ENCODE measurements around the gene FASTKD3. TPM values are rescaled to one million over a fixed set of nuclear protein-coding genes. Genes with fewer than 3 reads are reported as not detected.

Gene FASTKD3
- total RNA-seq, 2 donors from 2014 or later: 4.6 TPM

- peaks cover 68% of the 10 kb centered on the region for H3K36me3 ChIP-seq
- TF ChIP-seq, protein P1, sequence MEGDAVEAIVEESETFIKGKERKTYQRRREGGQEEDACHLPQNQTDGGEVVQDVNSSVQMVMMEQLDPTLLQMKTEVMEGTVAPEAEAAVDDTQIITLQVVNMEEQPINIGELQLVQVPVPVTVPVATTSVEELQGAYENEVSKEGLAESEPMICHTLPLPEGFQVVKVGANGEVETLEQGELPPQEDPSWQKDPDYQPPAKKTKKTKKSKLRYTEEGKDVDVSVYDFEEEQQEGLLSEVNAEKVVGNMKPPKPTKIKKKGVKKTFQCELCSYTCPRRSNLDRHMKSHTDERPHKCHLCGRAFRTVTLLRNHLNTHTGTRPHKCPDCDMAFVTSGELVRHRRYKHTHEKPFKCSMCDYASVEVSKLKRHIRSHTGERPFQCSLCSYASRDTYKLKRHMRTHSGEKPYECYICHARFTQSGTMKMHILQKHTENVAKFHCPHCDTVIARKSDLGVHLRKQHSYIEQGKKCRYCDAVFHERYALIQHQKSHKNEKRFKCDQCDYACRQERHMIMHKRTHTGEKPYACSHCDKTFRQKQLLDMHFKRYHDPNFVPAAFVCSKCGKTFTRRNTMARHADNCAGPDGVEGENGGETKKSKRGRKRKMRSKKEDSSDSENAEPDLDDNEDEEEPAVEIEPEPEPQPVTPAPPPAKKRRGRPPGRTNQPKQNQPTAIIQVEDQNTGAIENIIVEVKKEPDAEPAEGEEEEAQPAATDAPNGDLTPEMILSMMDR (IDR thresholded peaks at IDR 0.05): no peak
- no peaks in the 10 kb centered on the region for H3K27me3 ChIP-seq
- H3K4me3 ChIP-seq: no peak overlapping the region
- H3K4me1 ChIP-seq: peaks cover 0 to 4% of the 10 kb centered on the region in 2 donors
- no peaks in the 10 kb centered on the region for H3K9me3 ChIP-seq
- no peak overlapping the region for H3K27ac ChIP-seq
- DNase-seq (ENCODE audit: low spot score): no peak
Observed at GRCh38 chr5:7877851-7878250, 9.0 kb upstream of the FASTKD3 start.

DNA sequence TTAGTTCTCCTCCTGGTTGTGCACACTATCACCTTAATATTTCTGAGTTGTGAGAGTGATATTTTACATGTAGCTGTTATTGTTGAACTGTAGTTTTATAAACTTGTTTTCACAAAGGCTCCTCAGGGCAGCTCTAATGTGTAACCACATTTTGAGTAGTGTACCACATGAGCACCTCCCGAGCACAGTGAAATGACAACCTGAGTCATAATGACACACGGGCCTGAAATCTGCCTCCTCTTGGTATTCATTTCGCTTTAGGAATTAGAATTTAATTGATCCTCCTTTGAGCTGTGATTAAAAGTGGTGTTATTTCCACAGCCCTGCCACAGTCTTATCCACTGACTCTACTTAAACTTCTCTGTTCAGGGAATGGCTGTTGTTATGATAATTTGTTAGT lies 8.0 kb upstream of the FASTKD3 start:
- no peak overlapping the region for H3K4me3 ChIP-seq
- peaks cover 59% of the 10 kb centered on the region for H3K36me3 ChIP-seq
- TF ChIP-seq, protein P1 (IDR thresholded peaks at IDR 0.05): no peak
- no peaks in the 10 kb centered on the region for H3K9me3 ChIP-seq
- H3K4me1 ChIP-seq: peaks cover 0 to 5% of the 10 kb centered on the region in 2 donors
- no peak for DNase-seq (ENCODE audit: low spot score)
- no peak overlapping the region for H3K27ac ChIP-seq
- no peaks in the 10 kb centered on the region for H3K27me3 ChIP-seq

DNA sequence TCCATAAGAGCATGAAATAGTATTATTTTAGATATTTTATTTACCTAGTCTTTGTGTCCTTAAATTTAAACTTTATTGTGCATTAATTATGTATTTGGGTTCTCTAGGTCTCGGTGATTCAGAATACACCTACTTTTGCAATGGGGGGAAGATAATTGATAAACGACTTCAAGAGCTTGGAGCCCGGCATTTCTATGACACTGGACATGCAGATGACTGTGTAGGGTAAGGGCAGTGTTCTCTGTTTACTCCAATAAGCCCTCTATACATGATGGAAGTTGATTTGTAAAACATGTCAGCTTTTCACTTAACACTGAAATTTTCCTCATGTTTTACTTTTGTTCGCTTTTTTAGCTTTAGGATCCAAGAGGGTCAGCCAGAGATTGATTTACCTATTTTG lies 6.3 kb upstream of the FASTKD3 start:
- H3K4me3 ChIP-seq: no peak overlapping the region
- peaks cover 47% of the 10 kb centered on the region for H3K36me3 ChIP-seq
- no peaks in the 10 kb centered on the region for H3K27me3 ChIP-seq
- no peak overlapping the region for H3K27ac ChIP-seq
- TF ChIP-seq, protein P1 (IDR thresholded peaks at IDR 0.05): no peak
- no peaks in the 10 kb centered on the region for H3K9me3 ChIP-seq
- H3K4me1 ChIP-seq: peaks cover 0 to 18% of the 10 kb centered on the region in 2 donors
- DNase-seq (ENCODE audit: low spot score): no peak

GRCh38 chr5:7874639-7875038 lies 5.8 kb upstream of the FASTKD3 start:
- no peak overlapping the region for H3K4me3 ChIP-seq
- TF ChIP-seq, protein P1 (IDR thresholded peaks at IDR 0.05): no peak
- H3K9me3 ChIP-seq: no peaks in the 10 kb centered on the region
- no peak overlapping the region for H3K27ac ChIP-seq
- DNase-seq (ENCODE audit: low spot score): no peak
- H3K4me1 ChIP-seq: peaks cover 0 to 23% of the 10 kb centered on the region in 2 donors
- peaks cover 46% of the 10 kb centered on the region for H3K36me3 ChIP-seq
- no peaks in the 10 kb centered on the region for H3K27me3 ChIP-seq

GRCh38 chr5:7873216-7873615 lies 4.4 kb upstream of the FASTKD3 start:
- Histone ChIP-seq H3K4me3 (no peak overlapping the region), H3K4me1 (peaks cover 0 to 22% of the 10 kb centered on the region in 2 donors), H3K9me3 (no peaks in the 10 kb centered on the region), H3K27me3 (no peaks in the 10 kb centered on the region), H3K36me3 (peaks cover 32% of the 10 kb centered on the region), H3K27ac (no peak overlapping the region)
- TF ChIP-seq, protein P1 (IDR thresholded peaks at IDR 0.05): no peak
- DNase-seq (ENCODE audit: low spot score): no peak

DNA sequence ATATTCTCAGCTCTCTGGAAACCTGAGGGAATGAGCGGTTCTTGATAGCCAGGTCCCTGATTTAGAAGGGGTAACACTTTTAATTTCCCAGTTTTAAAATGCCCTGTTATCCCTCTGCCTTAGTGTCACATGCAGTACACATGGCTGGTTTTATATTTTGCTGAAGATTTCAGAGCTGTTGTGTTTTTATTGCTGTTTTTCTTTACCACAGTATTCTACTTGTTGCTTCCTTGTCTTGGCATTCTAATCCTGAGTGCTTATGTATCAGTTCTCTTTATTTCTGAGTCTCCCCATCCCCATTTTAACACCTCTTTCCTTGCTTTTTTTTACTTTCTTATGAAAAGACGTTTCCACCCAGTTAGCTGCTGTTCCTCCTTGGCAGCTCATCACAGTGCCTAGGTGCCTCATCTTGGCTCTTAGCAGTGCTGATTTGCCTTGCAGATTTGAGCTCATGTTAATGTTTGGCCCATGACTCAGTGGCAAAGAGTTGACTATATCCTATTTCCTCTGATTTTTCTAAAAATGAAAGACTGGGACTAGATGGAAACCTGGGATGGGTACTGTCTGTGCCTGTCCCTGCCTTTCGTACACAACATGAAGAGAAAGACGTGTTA lies 3.8 kb upstream of the FASTKD3 start:
- Histone ChIP-seq H3K36me3 (peaks cover 26% of the 10 kb centered on the region), H3K27ac (no peak overlapping the region)
- TF ChIP-seq, protein P1 (IDR thresholded peaks at IDR 0.05): no peak

More for the DNA sequence above, 3.8 kb upstream of the FASTKD3 start:
- no peak overlapping the region for H3K4me3 ChIP-seq
- H3K9me3 ChIP-seq: no peaks in the 10 kb centered on the region
- H3K4me1 ChIP-seq: peaks cover 0 to 27% of the 10 kb centered on the region in 2 donors
- no peak for DNase-seq (ENCODE audit: low spot score)
- H3K27me3 ChIP-seq: no peaks in the 10 kb centered on the region
